ENCODE measurements around the gene EIF3A.

Gene EIF3A

DNA sequence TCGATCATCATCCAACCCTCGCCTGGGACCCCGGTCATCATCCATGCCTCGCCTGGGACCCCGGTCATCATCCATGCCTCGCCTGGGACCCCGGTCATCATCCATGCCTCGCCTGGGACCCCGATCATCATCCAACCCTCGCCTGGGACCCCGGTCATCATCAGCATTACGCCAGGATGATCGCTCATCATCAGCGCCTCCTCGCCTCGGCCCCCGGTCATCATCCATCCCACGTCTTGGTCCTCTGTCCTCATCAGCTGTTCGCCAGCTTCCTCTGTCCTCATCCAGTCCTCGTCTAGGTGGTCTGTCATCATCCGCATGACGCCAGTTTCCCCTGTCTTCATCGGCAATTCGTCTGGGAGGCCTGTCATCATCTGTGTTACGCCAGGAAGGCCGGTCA, 38.4 kb downstream of the EIF3A start:
- no peak for DNase-seq (ENCODE audit: low read depth)
- TF ChIP-seq, protein P1, sequence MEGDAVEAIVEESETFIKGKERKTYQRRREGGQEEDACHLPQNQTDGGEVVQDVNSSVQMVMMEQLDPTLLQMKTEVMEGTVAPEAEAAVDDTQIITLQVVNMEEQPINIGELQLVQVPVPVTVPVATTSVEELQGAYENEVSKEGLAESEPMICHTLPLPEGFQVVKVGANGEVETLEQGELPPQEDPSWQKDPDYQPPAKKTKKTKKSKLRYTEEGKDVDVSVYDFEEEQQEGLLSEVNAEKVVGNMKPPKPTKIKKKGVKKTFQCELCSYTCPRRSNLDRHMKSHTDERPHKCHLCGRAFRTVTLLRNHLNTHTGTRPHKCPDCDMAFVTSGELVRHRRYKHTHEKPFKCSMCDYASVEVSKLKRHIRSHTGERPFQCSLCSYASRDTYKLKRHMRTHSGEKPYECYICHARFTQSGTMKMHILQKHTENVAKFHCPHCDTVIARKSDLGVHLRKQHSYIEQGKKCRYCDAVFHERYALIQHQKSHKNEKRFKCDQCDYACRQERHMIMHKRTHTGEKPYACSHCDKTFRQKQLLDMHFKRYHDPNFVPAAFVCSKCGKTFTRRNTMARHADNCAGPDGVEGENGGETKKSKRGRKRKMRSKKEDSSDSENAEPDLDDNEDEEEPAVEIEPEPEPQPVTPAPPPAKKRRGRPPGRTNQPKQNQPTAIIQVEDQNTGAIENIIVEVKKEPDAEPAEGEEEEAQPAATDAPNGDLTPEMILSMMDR (conservative IDR thresholded peaks at IDR 0.05; ENCODE audit: low read depth, low read length), result no peak

DNA sequence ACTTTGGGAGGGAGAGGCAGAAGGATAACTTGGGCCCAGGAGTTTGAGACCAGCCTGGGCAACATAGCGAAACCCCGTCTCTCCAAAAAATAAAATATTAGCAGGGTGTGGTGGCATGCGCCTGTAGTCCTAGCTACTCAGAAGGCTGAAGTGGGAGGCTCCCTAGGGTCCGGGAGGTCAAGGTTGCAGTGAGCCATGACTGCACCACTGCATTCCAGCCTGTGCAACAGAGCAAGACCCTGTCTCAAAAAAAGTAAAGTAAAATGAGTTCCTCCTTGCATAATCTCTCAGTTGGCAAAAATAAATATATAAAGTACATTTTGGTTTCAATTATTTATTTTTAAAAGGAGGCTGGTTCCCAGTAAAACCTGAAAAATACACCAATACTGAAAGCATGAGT, 39.3 kb downstream of the EIF3A start:
- H3K4me3 ChIP-seq (ENCODE audit: low read length), result no peak overlapping the region
- DNase-seq (ENCODE audit: low read depth), result no peak
- TF ChIP-seq, protein P1 (conservative IDR thresholded peaks at IDR 0.05; ENCODE audit: low read depth, low read length), result no peak

More for the DNA sequence above, 38.4 kb downstream of the EIF3A start:
- H3K4me3 ChIP-seq (ENCODE audit: low read length), result no peak overlapping the region

DNA sequence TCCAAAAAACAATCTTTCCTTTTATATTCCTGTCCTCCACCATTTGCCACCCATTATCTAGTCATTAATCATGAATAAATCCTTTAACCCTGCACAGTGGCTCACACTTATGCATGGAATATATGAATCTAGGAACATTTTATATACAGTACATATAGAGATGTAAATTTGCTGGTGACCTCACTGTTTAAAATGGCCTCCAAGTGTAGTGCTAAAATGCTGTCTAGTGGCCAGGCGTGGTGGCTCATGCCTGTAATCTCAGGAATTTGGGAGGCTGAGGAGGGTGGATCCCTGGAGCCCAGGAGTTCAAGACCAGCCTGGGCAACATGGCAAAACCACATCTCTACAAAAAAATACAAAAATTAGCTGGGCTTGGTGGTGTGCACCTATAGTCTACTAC, 41.5 kb downstream of the EIF3A start:
- H3K4me3 ChIP-seq (ENCODE audit: low read length), result no peak overlapping the region
- DNase-seq (ENCODE audit: low read depth), result no peak
- TF ChIP-seq, protein P1 (conservative IDR thresholded peaks at IDR 0.05; ENCODE audit: low read depth, low read length), result no peak

DNA sequence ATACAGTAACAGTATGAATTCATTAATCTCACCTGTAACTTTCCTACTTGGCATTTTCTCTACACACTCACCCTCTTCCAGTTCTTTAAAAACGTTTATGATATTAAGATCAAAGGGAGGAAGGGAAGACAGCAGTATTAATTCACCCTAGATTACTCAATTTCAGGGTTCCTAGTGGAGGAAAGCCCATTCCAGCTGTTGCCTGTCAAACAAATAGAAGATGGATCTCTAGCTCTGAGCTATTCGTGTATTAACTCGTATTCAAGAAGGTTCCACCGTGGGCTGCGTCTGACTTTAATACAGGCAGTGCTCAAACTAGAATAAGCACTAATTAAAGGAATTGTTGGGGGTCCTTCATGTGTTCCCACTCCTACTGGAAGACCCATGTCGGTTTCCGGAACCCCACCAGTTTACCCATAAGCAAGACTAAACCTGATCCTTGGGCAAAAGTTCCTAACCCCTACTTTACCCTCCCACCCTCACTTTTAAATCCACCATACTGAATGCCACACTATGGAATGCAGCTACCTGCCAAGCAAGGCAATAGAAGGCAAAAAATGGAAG, 49.0 kb downstream of the EIF3A start:
- no peak for DNase-seq (ENCODE audit: low read depth)
- H3K4me3 ChIP-seq (ENCODE audit: low read length), result peak overlapping the region; percentile 55
- TF ChIP-seq, protein P1 (conservative IDR thresholded peaks at IDR 0.05; ENCODE audit: low read depth, low read length), result no peak

DNA sequence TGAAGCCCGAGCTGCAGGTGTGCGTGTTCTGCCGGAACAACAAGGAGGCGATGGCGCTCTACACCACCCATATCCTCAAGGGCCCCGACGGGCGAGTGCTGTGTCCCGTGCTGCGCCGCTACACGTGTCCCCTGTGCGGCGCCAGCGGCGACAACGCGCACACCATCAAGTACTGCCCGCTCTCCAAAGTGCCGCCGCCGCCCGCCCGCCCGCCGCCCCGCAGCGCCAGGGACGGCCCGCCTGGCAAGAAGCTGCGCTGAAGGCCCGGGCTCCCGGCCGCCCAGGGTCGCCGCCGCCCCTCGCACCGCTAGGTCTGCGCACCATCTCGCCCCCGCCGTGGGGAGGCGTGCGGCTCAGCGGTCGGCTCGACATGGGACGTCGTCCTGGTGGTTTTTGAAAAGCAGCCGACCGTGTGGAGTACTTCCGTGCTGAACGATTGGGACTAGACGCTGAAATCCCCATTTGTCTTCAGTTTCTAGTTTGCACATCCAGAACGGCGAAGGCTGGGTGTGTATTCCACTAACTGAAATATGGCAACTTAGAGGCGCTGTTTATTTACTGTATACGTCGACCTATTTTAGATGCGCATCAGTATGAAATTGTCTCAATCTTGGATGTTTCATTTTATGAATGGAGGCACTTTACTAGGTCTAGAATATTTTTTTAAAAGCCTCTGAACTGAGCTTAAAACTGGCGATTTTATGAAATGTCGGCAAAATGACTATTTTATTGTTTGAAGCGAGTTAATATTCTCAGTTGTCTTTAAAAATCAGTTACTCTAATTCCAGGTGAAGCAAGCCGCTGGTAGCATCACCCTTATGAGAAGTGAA, 50.0 kb downstream of the EIF3A start:
- no peak for DNase-seq (ENCODE audit: low read depth)
- TF ChIP-seq, protein P1 (conservative IDR thresholded peaks at IDR 0.05; ENCODE audit: low read depth, low read length), result no peak
- peak overlapping the region; percentile 55 for H3K4me3 ChIP-seq (ENCODE audit: low read length)

DNA sequence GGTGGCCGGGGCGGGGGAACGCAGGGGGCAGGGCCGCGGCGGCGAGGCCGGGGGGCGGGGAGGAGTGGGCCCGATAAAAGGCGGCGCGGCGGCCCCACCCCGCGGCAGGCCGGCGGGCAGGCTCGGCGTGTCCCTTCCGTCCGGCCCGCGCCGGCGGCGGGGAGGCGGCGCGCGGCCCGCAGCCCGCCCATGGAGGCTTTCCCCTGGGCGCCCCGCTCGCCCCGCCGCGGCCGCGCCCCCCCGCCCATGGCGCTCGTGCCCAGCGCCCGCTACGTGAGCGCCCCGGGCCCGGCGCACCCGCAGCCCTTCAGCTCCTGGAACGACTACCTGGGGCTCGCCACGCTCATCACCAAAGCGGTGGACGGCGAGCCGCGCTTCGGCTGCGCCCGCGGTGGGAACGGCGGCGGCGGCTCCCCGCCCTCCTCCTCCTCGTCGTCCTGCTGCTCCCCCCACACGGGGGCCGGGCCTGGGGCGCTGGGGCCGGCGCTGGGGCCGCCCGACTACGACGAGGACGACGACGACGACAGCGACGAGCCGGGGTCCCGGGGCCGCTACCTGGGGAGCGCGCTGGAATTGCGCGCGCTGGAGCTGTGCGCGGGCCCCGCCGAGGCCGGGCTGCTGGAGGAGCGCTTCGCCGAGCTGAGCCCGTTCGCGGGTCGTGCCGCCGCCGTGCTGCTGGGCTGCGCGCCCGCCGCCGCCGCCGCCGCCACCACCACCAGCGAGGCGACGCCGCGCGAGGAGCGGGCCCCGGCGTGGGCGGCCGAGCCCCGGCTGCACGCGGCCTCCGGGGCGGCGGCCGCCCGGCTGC, 50.8 kb downstream of the EIF3A start, which contains the start of gene NANOS1:
TSS of gene NANOS1 (plus strand) at position 102 of the 808 bp plus-strand sequence. CDS start at position 190, 88 bp downstream.
- TF ChIP-seq, protein P1 (conservative IDR thresholded peaks at IDR 0.05; ENCODE audit: low read depth, low read length), result no peak
- no peak for DNase-seq (ENCODE audit: low read depth)

More for the DNA sequence above, 50.8 kb downstream of the EIF3A start, which contains the start of gene NANOS1:
- peak within 1 kb of the TSS; percentile 55 for H3K4me3 ChIP-seq (ENCODE audit: low read length)
